ENCODE measurements around the gene VASH2.

DNA sequence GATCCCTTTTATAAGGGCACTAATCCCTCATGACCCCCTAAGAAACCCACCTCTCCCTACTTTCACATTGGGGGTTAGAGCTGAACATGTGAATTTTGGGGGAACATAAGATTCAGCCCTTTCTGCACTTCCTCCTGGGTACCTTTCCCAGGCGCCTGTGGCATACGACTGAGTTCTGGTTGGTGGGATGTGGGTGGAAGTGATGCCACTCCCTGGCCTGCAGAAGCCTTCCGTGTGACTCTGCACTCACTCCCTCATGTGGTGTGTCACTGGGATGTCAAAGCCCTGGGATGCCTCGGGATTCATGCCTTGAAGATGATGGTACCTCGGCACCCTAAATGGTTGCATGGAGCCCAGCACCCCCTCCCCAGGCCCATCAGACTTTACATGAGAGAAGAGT is 28.3 kb upstream of the VASH2 start:
- no peak for TF ChIP-seq EZH2 (IDR thresholded peaks at IDR 0.05; ENCODE audit: low read depth, unreplicated experiment)
- TF ChIP-seq, protein P1, sequence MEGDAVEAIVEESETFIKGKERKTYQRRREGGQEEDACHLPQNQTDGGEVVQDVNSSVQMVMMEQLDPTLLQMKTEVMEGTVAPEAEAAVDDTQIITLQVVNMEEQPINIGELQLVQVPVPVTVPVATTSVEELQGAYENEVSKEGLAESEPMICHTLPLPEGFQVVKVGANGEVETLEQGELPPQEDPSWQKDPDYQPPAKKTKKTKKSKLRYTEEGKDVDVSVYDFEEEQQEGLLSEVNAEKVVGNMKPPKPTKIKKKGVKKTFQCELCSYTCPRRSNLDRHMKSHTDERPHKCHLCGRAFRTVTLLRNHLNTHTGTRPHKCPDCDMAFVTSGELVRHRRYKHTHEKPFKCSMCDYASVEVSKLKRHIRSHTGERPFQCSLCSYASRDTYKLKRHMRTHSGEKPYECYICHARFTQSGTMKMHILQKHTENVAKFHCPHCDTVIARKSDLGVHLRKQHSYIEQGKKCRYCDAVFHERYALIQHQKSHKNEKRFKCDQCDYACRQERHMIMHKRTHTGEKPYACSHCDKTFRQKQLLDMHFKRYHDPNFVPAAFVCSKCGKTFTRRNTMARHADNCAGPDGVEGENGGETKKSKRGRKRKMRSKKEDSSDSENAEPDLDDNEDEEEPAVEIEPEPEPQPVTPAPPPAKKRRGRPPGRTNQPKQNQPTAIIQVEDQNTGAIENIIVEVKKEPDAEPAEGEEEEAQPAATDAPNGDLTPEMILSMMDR (conservative IDR thresholded peaks at IDR 0.05; ENCODE audit: low read depth in 2 of 2), result no peak
- TF ChIP-seq, protein P2, sequence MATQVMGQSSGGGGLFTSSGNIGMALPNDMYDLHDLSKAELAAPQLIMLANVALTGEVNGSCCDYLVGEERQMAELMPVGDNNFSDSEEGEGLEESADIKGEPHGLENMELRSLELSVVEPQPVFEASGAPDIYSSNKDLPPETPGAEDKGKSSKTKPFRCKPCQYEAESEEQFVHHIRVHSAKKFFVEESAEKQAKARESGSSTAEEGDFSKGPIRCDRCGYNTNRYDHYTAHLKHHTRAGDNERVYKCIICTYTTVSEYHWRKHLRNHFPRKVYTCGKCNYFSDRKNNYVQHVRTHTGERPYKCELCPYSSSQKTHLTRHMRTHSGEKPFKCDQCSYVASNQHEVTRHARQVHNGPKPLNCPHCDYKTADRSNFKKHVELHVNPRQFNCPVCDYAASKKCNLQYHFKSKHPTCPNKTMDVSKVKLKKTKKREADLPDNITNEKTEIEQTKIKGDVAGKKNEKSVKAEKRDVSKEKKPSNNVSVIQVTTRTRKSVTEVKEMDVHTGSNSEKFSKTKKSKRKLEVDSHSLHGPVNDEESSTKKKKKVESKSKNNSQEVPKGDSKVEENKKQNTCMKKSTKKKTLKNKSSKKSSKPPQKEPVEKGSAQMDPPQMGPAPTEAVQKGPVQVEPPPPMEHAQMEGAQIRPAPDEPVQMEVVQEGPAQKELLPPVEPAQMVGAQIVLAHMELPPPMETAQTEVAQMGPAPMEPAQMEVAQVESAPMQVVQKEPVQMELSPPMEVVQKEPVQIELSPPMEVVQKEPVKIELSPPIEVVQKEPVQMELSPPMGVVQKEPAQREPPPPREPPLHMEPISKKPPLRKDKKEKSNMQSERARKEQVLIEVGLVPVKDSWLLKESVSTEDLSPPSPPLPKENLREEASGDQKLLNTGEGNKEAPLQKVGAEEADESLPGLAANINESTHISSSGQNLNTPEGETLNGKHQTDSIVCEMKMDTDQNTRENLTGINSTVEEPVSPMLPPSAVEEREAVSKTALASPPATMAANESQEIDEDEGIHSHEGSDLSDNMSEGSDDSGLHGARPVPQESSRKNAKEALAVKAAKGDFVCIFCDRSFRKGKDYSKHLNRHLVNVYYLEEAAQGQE (IDR thresholded peaks at IDR 0.05; ENCODE audit: unreplicated experiment), result no peak
